Measurements from ENCODE around the gene SSBP3.

The SSBP3 gene

DNA sequence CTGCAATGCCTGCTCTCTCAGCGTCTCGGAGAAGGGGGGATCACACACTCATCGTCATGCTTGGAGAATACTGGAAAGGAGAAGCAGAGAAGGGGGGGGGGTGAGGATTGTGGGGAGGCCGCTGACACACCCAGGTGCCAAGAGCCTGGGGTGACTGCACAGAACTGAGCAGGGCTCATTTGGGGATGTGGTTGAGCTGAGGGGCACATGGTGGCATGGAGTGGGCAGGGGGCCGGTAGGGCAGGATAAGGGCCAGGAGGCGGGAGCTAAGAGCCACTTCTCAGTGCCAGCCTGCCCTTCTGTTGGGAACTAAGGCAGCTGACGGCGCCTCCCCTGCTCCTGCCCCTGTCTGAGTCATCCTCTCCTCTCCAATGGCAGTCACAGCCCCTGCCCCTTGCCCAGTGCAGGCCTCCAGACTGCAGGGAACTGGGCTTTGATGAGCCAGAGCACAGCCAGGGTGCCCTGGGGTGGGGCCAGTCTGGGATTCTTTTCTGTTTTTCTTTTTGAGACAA, 179.0 kb downstream of the SSBP3 start:
- Histone ChIP-seq H3K36me3 (ENCODE audit: control insufficient read depth, insufficient read depth, low read length) (peaks cover 9% of the 10 kb centered on the region), H3K27ac (ENCODE audit: low read depth, low read length) (no peak overlapping the region), H3K27me3 (ENCODE audit: control insufficient read depth, insufficient read depth, low read length) (no peaks in the 10 kb centered on the region)

DNA sequence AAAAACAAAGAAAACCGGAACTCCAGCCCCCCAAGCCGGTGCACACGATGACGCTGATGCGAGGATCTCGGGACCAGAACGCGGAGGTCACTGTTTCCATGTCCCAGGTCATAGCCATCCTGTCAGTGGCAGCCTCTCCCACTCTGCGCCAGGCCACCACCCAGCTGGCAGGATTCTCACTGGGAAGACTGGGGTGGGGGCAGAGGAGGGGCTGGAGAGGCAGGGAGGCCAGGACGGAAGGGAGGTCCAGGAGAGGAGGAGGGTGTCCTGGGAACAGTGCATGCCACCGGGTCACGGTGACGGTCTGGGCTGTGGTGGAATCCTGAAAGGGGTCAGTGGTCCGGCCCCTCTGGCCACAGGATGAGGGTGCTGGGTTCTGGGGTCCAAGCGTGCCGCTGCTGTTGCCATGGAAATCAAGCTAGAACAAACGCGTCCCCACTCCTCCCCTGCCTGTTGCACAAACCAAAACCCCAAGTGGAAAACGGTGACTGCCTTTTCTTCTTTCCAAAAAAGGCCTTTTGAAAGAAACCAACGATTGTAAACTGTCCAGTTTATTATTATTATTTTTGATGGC, 180.1 kb downstream of the SSBP3 start:
- Histone ChIP-seq H3K4me3 (ENCODE audit: low read depth, low read length) (no peak overlapping the region), H3K27me3 (ENCODE audit: control insufficient read depth, insufficient read depth, low read length) (no peaks in the 10 kb centered on the region), H3K9ac (ENCODE audit: low read depth, low read length) (no peak overlapping the region), H3K9me3 (ENCODE audit: control insufficient read depth, insufficient read depth, low read length) (no peaks in the 10 kb centered on the region), H3K36me3 (ENCODE audit: control insufficient read depth, insufficient read depth, low read length) (peaks cover 8% of the 10 kb centered on the region), H3K27ac (ENCODE audit: low read depth, low read length) (no peak overlapping the region), H3K4me1 (ENCODE audit: control insufficient read depth, insufficient read depth, low read length) (peaks cover 4% of the 10 kb centered on the region; the same call in 1 of the 2 replicates)

More for the DNA sequence above, 179.0 kb downstream of the SSBP3 start:
- H3K9ac ChIP-seq (ENCODE audit: low read depth, low read length) = no peak overlapping the region
- H3K4me3 ChIP-seq (ENCODE audit: low read depth, low read length) = no peak overlapping the region
- H3K4me1 ChIP-seq (ENCODE audit: control insufficient read depth, insufficient read depth, low read length) = peaks cover 4% of the 10 kb centered on the region; the same call in 1 of the 2 replicates
- no peaks in the 10 kb centered on the region for H3K9me3 ChIP-seq (ENCODE audit: control insufficient read depth, insufficient read depth, low read length)

DNA sequence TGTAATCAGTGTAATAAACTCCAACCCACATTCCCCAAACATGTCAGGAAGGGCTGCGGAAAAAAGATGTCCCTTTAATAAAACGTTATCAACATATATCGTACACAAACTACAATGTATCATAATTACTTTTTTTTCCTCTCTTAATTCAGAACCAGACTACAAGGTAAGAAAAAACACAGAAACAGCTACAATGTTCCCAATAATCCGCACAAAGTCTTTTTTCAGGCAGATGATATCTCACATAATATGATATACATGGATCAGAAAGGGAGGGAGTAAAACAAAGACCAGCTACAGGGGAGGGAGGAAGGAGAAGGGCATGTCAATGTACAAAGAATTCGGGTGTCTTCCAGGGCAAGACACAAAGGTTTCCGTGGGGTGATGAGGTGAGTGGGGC, 180.8 kb downstream of the SSBP3 start:
- Histone ChIP-seq H3K27ac (ENCODE audit: low read depth, low read length) (no peak overlapping the region), H3K4me1 (ENCODE audit: control insufficient read depth, insufficient read depth, low read length) (peaks cover 4% of the 10 kb centered on the region; the same call in 1 of the 2 replicates), H3K4me3 (ENCODE audit: low read depth, low read length) (no peak overlapping the region), H3K9ac (ENCODE audit: low read depth, low read length) (no peak overlapping the region), H3K27me3 (ENCODE audit: control insufficient read depth, insufficient read depth, low read length) (no peaks in the 10 kb centered on the region), H3K9me3 (ENCODE audit: control insufficient read depth, insufficient read depth, low read length) (no peaks in the 10 kb centered on the region), H3K36me3 (ENCODE audit: control insufficient read depth, insufficient read depth, low read length) (peaks cover 4% of the 10 kb centered on the region)

DNA sequence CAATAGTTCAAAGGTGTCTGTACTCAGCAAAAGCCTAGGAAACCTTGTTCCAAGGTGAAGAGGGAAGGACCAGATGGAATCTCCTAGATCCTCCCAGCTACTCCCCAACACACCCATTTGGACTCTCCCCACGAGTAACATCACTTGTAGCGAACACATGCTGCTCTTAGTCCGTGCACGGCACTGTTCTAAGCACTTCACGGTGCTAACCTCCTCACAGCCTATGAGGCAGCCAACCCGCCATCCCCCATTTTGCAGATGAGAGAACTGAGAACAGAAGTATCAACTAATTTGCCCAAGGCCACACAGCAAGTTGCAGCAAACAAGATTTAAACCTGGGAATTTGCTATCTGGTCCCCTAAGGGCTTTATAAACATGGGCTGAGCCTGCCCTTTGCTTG, 182.0 kb downstream of the SSBP3 start:
- Histone ChIP-seq H3K9ac (ENCODE audit: low read depth, low read length) (no peak overlapping the region), H3K4me3 (ENCODE audit: low read depth, low read length) (no peak overlapping the region), H3K27me3 (ENCODE audit: control insufficient read depth, insufficient read depth, low read length) (no peaks in the 10 kb centered on the region), H3K4me1 (ENCODE audit: control insufficient read depth, insufficient read depth, low read length) (peaks cover 4% of the 10 kb centered on the region; the same call in 1 of the 2 replicates), H3K9me3 (ENCODE audit: control insufficient read depth, insufficient read depth, low read length) (no peaks in the 10 kb centered on the region), H3K27ac (ENCODE audit: low read depth, low read length) (no peak overlapping the region), H3K36me3 (ENCODE audit: control insufficient read depth, insufficient read depth, low read length) (peaks cover 11% of the 10 kb centered on the region)

DNA sequence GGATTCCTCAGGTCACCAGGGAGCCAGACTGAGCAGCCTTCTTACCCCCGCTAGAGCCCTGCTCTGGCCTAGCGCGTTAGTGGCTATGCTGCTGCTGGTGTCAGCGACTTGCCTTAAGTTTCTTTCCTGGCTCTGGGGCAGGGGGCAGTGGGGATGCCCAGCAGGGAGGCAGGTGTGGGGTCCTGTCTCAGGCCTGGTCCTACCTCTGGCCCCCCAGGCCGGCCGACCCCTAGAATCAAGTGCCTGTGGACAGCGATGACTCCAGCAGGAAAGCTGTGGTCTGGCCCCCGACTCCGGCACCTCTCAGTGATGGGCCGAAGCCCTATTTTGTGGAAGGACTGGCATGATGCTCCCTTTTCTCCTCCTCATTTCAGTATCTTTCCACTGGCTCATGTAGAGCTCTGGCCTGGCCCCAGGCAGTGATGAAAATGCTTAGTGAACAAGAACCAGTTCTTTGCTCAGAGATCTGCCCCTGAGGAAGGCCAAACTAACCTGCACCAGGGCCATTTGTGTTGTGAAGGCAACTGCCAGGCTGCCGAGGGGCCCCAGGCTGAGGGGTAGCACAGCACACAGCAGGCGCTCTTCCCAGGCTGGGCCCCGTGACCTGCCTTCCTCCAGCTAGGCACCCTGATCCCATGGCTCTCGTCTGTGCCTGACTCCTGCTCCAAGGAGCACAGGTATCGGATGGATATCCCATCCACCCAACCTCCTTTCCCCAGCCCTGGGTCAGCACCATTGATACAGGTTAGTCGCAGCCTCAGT, 182.6 kb downstream of the SSBP3 start:
- H3K27ac ChIP-seq (ENCODE audit: low read depth, low read length) = no peak overlapping the region
- no peaks in the 10 kb centered on the region for H3K27me3 ChIP-seq (ENCODE audit: control insufficient read depth, insufficient read depth, low read length)
- H3K4me1 ChIP-seq (ENCODE audit: control insufficient read depth, insufficient read depth, low read length) = peaks cover 4% of the 10 kb centered on the region; the same call in 1 of the 2 replicates
- no peaks in the 10 kb centered on the region for H3K9me3 ChIP-seq (ENCODE audit: control insufficient read depth, insufficient read depth, low read length)
- H3K9ac ChIP-seq (ENCODE audit: low read depth, low read length) = no peak overlapping the region
- H3K4me3 ChIP-seq (ENCODE audit: low read depth, low read length) = no peak overlapping the region
- H3K36me3 ChIP-seq (ENCODE audit: control insufficient read depth, insufficient read depth, low read length) = peaks cover 17% of the 10 kb centered on the region

DNA sequence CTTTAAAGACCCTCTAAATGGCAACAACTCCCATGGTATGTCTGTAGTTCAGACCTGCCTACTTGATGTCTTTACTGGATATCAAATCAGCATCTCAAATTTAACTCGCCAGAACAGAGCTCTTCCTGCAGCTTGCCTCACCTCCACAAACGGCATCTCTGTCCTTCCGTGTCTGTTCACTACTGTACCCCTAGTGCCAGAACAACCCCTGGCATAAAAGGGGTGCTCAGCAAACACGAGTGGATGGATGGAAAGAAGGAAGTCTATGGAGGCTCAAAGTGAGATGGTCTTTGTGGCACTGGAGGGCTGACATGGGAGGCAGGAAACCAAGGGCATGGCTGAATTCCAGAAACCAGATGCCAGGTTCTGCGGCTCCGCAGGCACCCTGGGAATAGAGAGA, 183.5 kb downstream of the SSBP3 start:
- Histone ChIP-seq H3K9me3 (ENCODE audit: control insufficient read depth, insufficient read depth, low read length) (no peaks in the 10 kb centered on the region), H3K27ac (ENCODE audit: low read depth, low read length) (peak overlapping the region; percentile 2), H3K4me3 (ENCODE audit: low read depth, low read length) (no peak overlapping the region), H3K9ac (ENCODE audit: low read depth, low read length) (no peak overlapping the region), H3K36me3 (ENCODE audit: control insufficient read depth, insufficient read depth, low read length) (peaks cover 24% of the 10 kb centered on the region), H3K27me3 (ENCODE audit: control insufficient read depth, insufficient read depth, low read length) (no peaks in the 10 kb centered on the region), H3K4me1 (ENCODE audit: control insufficient read depth, insufficient read depth, low read length) (peaks cover 4% of the 10 kb centered on the region; the same call in 1 of the 2 replicates)

DNA sequence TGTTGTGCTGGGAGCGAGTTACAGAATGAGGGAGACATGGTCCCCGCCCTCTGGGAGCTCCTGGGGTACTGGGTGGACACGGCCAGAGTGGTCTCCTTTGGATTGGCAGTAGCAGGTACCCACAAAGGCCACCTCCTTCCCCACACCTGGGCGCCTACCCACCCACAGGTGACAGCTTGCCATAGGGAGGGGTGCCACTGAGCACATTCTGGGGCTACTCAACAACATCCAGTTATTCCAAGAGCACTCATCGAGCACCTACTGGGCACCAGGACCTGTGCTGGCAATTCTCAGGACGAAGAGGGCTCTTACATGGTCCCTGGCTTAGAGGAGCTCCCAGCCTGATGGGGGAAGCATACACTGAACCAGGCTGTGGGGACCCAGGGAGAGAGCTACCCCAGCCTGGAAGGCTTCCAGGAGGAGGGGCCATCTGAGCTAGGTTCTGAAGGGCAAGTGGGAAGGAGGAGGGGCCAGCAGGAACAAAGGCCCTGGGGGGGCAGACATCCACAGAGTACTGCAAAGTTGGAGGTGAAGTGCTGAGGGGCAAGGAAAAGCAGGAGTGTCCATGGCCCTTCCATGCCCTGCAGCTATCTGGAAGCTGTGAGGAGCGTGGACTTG, 184.2 kb downstream of the SSBP3 start:
- H3K4me1 ChIP-seq (ENCODE audit: control insufficient read depth, insufficient read depth, low read length) = peaks cover 4% of the 10 kb centered on the region; the same call in 1 of the 2 replicates
- peaks cover 30% of the 10 kb centered on the region for H3K36me3 ChIP-seq (ENCODE audit: control insufficient read depth, insufficient read depth, low read length)
- H3K9ac ChIP-seq (ENCODE audit: low read depth, low read length) = no peak overlapping the region
- H3K4me3 ChIP-seq (ENCODE audit: low read depth, low read length) = no peak overlapping the region
- H3K27me3 ChIP-seq (ENCODE audit: control insufficient read depth, insufficient read depth, low read length) = no peaks in the 10 kb centered on the region
- H3K27ac ChIP-seq (ENCODE audit: low read depth, low read length) = no peak overlapping the region
- H3K9me3 ChIP-seq (ENCODE audit: control insufficient read depth, insufficient read depth, low read length) = no peaks in the 10 kb centered on the region

DNA sequence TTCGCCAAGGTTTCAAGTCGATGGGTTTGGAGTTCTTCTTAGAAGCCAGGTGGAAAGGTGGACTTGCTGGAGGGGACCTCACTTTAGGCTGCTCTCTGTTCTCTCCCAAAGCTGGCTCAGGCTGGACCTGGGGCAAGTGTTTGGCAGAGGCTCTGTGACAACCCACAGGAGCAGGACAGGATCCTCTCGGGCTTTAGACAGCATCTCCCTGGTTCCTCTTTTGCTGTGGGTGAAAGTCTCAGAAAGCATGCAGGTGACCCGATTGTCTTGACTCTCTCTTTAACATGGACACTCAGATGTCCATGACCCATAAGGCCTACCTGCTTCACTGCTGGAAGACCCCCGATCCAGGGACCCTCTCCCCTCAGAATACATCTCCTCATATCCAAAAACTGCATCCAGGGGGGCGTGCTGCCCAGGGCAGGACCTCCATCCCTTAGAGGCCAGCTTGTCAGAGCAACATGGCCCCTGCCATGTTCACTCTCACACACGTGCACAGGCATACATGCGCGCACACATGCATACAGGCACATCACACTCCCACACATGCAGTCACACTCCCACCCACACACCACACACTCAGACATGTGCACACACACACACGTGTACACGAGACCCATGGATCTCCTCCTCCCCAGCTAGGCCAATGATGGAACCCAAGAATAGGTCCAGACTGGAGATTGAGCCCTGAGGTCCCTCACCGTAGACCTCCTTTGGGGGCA, 184.9 kb downstream of the SSBP3 start:
- H3K9ac ChIP-seq (ENCODE audit: low read depth, low read length) = no peak overlapping the region
- H3K9me3 ChIP-seq (ENCODE audit: control insufficient read depth, insufficient read depth, low read length) = no peaks in the 10 kb centered on the region
- H3K27me3 ChIP-seq (ENCODE audit: control insufficient read depth, insufficient read depth, low read length) = no peaks in the 10 kb centered on the region
- no peak overlapping the region for H3K4me3 ChIP-seq (ENCODE audit: low read depth, low read length)
- no peak overlapping the region for H3K27ac ChIP-seq (ENCODE audit: low read depth, low read length)
- H3K36me3 ChIP-seq (ENCODE audit: control insufficient read depth, insufficient read depth, low read length) = peaks cover 37% of the 10 kb centered on the region
- peaks cover 4% of the 10 kb centered on the region; the same call in 1 of the 2 replicates for H3K4me1 ChIP-seq (ENCODE audit: control insufficient read depth, insufficient read depth, low read length)

DNA sequence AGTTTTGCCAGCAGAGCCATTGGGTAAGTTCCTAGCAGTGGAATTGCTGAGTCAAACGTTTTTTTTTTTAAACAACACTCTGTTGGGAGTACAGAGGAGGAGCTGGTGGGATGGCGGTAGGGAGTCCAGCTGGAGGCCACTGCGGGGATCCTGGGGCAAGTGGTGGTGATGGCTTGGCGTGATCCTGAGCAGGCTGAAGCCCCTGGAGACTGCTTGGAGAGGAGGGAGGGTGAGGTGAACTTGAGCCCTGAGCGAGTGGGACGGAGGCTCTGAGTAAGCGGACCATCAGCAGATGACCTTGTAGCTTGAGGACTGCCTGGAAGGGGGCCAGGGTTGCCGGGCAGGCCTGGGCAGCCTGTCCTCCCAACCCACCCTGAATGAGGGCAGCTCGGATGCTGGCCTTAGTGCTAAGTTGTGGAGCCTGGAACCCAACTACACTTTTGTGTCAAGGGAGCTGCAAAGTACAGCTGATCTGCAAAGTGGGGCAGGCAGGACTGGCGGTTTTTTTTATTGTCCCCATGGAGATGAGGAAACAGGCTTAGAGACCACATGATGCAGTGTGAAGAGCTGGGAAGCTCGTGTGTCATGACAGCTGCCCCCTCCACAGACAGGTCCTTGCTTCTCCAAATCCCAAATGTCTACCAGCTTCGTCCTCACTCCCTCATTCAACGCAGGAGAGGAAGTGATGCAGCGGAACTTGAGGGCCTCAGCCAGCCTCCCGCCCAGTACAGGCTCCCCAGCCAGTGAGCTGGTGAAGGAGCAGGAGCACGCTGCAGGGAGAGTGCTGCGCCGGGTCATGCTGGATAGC, 186.0 kb downstream of the SSBP3 start:
- H3K27me3 ChIP-seq (ENCODE audit: control insufficient read depth, insufficient read depth, low read length) = no peaks in the 10 kb centered on the region
- no peaks in the 10 kb centered on the region for H3K9me3 ChIP-seq (ENCODE audit: control insufficient read depth, insufficient read depth, low read length)
- no peak overlapping the region for H3K27ac ChIP-seq (ENCODE audit: low read depth, low read length)
- no peak overlapping the region for H3K9ac ChIP-seq (ENCODE audit: low read depth, low read length)
- peaks cover 1% of the 10 kb centered on the region; the same call in 1 of the 2 replicates for H3K4me1 ChIP-seq (ENCODE audit: control insufficient read depth, insufficient read depth, low read length)
- H3K36me3 ChIP-seq (ENCODE audit: control insufficient read depth, insufficient read depth, low read length) = peaks cover 47% of the 10 kb centered on the region
- H3K4me3 ChIP-seq (ENCODE audit: low read depth, low read length) = no peak overlapping the region

DNA sequence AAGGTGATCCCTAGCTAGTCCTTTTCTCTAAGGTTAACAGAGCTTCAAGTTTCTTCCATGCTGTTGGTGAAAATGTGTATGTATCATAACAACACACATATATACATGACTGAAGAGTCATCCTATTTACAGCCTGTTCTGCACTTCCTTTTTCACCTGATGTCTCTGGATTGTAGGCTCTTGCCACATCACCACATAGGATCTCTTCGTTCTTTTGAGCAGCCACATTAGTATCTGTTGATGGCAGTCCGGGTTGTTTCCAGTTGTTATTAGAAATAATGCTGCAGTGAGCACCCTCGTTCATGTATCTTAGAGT, 186.5 kb downstream of the SSBP3 start:
- Histone ChIP-seq H3K4me3 (ENCODE audit: low read depth, low read length) (no peak overlapping the region), H3K4me1 (ENCODE audit: control insufficient read depth, insufficient read depth, low read length) (no peaks in the 10 kb centered on the region), H3K27ac (ENCODE audit: low read depth, low read length) (no peak overlapping the region), H3K9me3 (ENCODE audit: control insufficient read depth, insufficient read depth, low read length) (no peaks in the 10 kb centered on the region), H3K9ac (ENCODE audit: low read depth, low read length) (no peak overlapping the region), H3K27me3 (ENCODE audit: control insufficient read depth, insufficient read depth, low read length) (no peaks in the 10 kb centered on the region), H3K36me3 (ENCODE audit: control insufficient read depth, insufficient read depth, low read length) (peaks cover 53% of the 10 kb centered on the region)
